Measurements from ENCODE around the gene COL9A2. TPM values are rescaled to one million over a fixed set of nuclear protein-coding genes. Genes with fewer than 3 reads are reported as not detected.

The COL9A2 gene
- total and polyA plus RNA-seq, 3 donors from 2014 or later, result 3.5 to 7.2 (median 5.1) TPM

- H3K27me3 ChIP-seq, result no peaks in the 10 kb centered on the region
- no peak for DNase-seq
- no peaks in the 10 kb centered on the region for H3K9me3 ChIP-seq
- 1 to 2% methylated on average over 28 to 41 of the region's 41 CpGs for WGBS, 2 donors
- H3K4me3 ChIP-seq, result peak overlapping the region; percentile 27 to 40
- peaks cover 11% of the 10 kb centered on the region for H3K4me1 ChIP-seq
- H3K27ac ChIP-seq, result no peak overlapping the region
- intact Hi-C loops (cut with DNase I; ENCODE audit: low total_unique reads), result loop anchor here (10.0 kb wide), 1 partner anchor 171 kb away; no protein-coding TSS in a partner anchor
- TF ChIP-seq POLR2A (IDR thresholded peaks at IDR 0.05), result no peak
- TF ChIP-seq CTCF (IDR thresholded peaks at IDR 0.05), result no peak
- H3K36me3 ChIP-seq (ENCODE audit: low read depth, missing control alignments), result no peaks in the 10 kb centered on the region
Observed at GRCh38 chr1:40315795-40316594, 1.1 kb downstream of the COL9A2 start.

- Histone ChIP-seq H3K4me3 (peak overlapping the region; percentile 27 to 40), H3K27me3 (no peaks in the 10 kb centered on the region), H3K36me3 (ENCODE audit: low read depth, missing control alignments) (no peaks in the 10 kb centered on the region), H3K9me3 (no peaks in the 10 kb centered on the region), H3K27ac (no peak overlapping the region), H3K4me1 (peaks cover 11% of the 10 kb centered on the region)
- TF ChIP-seq CTCF (IDR thresholded peaks at IDR 0.05) (peak; percentile 82 to 97 (median 95)), POLR2A (IDR thresholded peaks at IDR 0.05) (no peak)
- peak; percentile 91 for DNase-seq
- 1 to 2% methylated on average over 11 to 41 of the region's 42 CpGs for WGBS, 2 donors
- intact Hi-C loops (cut with DNase I; ENCODE audit: low total_unique reads), result loop anchor here (10.0 kb wide), 1 partner anchor 171 kb away; no protein-coding TSS in a partner anchor
Observed at GRCh38 chr1:40315239-40315794, 1.8 kb downstream of the COL9A2 start.

- 36 to 43% methylated on average over 12 to 13 of the region's 13 CpGs for WGBS, 2 donors
- no peaks in the 10 kb centered on the region for H3K27me3 ChIP-seq
- no peak overlapping the region for H3K27ac ChIP-seq
- intact Hi-C loops (cut with DNase I; ENCODE audit: low total_unique reads), result loop anchor here (10.0 kb wide), 1 partner anchor 170 kb away; no protein-coding TSS in a partner anchor
- H3K4me1 ChIP-seq, result peaks cover 11% of the 10 kb centered on the region
- no peaks in the 10 kb centered on the region for H3K36me3 ChIP-seq (ENCODE audit: low read depth, missing control alignments)
- no peak for DNase-seq
- H3K4me3 ChIP-seq, result peak overlapping the region in 1 of 2 donors; percentile 40
- no peaks in the 10 kb centered on the region for H3K9me3 ChIP-seq
- no peak for TF ChIP-seq CTCF (IDR thresholded peaks at IDR 0.05)
- TF ChIP-seq POLR2A (IDR thresholded peaks at IDR 0.05), result no peak
Observed at GRCh38 chr1:40314721-40315238, 2.3 kb downstream of the COL9A2 start.

GRCh38 chr1:40313958-40314720 is 2.9 kb downstream of the COL9A2 start:
- WGBS, 2 donors, result 89% methylated on average over 9 of the region's 9 CpGs
- Histone ChIP-seq H3K27ac (no peak overlapping the region), H3K9me3 (no peaks in the 10 kb centered on the region), H3K36me3 (ENCODE audit: low read depth, missing control alignments) (no peaks in the 10 kb centered on the region), H3K4me3 (no peak overlapping the region), H3K4me1 (peaks cover 11% of the 10 kb centered on the region), H3K27me3 (no peaks in the 10 kb centered on the region)
- no peak for DNase-seq
- TF ChIP-seq CTCF (IDR thresholded peaks at IDR 0.05) (no peak), POLR2A (IDR thresholded peaks at IDR 0.05) (no peak)
- intact Hi-C loops (cut with DNase I; ENCODE audit: low total_unique reads), result loop anchor here (10.0 kb wide), 1 partner anchor 169 kb away; no protein-coding TSS in a partner anchor

Measured in testis (tissue), 3 donors.